ENCODE data around the gene MAP3K3. TPM values are rescaled to one million over a fixed set of nuclear protein-coding genes. Genes with fewer than 3 reads are reported as not detected.
A peak's percentile ranks its signal among the peaks of the same experiment; 100 is the strongest.

Gene MAP3K3
- total and polyA plus RNA-seq, 12 donors: 21.1 to 79.3 (median 47.1) TPM

GRCh38 chr17:63626551-63627180 is 4.4 kb downstream of the MAP3K3 start:
- Histone ChIP-seq H3K4me1 (peaks cover 6 to 84% (median 82%) of the 10 kb centered on the region in 9 donors), H3K27ac (peak overlapping the region in 5 of 10 donors; percentile 42 to 90 (median 60))
- intact Hi-C loops (cut with DNase I): loop anchor here in 4 of 10 donors (1.0 to 10.0 kb wide), 4 partner anchors 39 to 118 kb away; partner anchors contain the start of gene STRADA (in 1 of the 4)

GRCh38 chr17:63629627-63630026 is 7.4 kb downstream of the MAP3K3 start:
- 22 to 35% methylated on average over 1 of the region's 1 CpG for WGBS, 2 donors
- ATAC-seq (peak; percentile 20 to 83 (median 64)), DNase-seq (no peak)
- Histone ChIP-seq H3K9me3 (no peaks in the 10 kb centered on the region), H3K36me3 (peaks cover 0 to 43% (median 12%) of the 10 kb centered on the region in 9 donors), H3K27ac (peak overlapping the region in 8 of 10 donors; percentile 8 to 90 (median 63)), H3K4me1 (peaks cover 13 to 100% (median 87%) of the 10 kb centered on the region in 9 donors), H3K27me3 (no peaks in the 10 kb centered on the region), H3K4me3 (no peak overlapping the region)
- intact Hi-C loops (cut with DNase I): loop anchor here in 3 of 10 donors (10.0 kb wide), 3 partner anchors 45 to 115 kb away; partner anchors contain the start of gene STRADA (in 1 of the 3)
- no peak for TF ChIP-seq CTCF (IDR thresholded peaks at IDR 0.05)

More at GRCh38 chr17:63626551-63627180, 4.4 kb downstream of the MAP3K3 start:
- DNase-seq (no peak), ATAC-seq (no peak)
- no peaks in the 10 kb centered on the region for H3K27me3 ChIP-seq
- WGBS, 2 donors: 47 to 49% methylated on average over 4 of the region's 4 CpGs
- H3K36me3 ChIP-seq: peaks cover 0 to 15% (median 0%) of the 10 kb centered on the region in 9 donors
- no peak for TF ChIP-seq CTCF (IDR thresholded peaks at IDR 0.05)
- H3K9me3 ChIP-seq: no peaks in the 10 kb centered on the region
- H3K4me3 ChIP-seq: no peak overlapping the region

GRCh38 chr17:63631062-63631461 is 8.8 kb downstream of the MAP3K3 start:
- intact Hi-C loops (cut with DNase I): no loop called here
- peaks cover 0 to 57% (median 18%) of the 10 kb centered on the region in 9 donors for H3K36me3 ChIP-seq

GRCh38 chr17:63631626-63632025 is 9.4 kb downstream of the MAP3K3 start:
- no peak for TF ChIP-seq CTCF (IDR thresholded peaks at IDR 0.05)
- no peak for DNase-seq
- ATAC-seq: no peak
- Histone ChIP-seq H3K4me3 (no peak overlapping the region), H3K9me3 (no peaks in the 10 kb centered on the region), H3K27ac (peak overlapping the region in 7 of 10 donors; percentile 8 to 90 (median 62)), H3K27me3 (no peaks in the 10 kb centered on the region), H3K36me3 (peaks cover 0 to 63% (median 20%) of the 10 kb centered on the region in 9 donors), H3K4me1 (peaks cover 13 to 100% (median 87%) of the 10 kb centered on the region in 9 donors)
- intact Hi-C loops (cut with DNase I): no loop called here
- WGBS, 2 donors: 85 to 93% methylated on average over 1 of the region's 1 CpG

More at GRCh38 chr17:63631062-63631461, 8.8 kb downstream of the MAP3K3 start:
- H3K27ac ChIP-seq: peak overlapping the region in 7 of 10 donors; percentile 8 to 90 (median 62)
- ATAC-seq (no peak), DNase-seq (no peak)
- WGBS, 2 donors: 83 to 84% methylated on average over 3 of the region's 3 CpGs
- no peaks in the 10 kb centered on the region for H3K27me3 ChIP-seq
- peaks cover 13 to 100% (median 87%) of the 10 kb centered on the region in 9 donors for H3K4me1 ChIP-seq
- H3K4me3 ChIP-seq: no peak overlapping the region
- no peak for TF ChIP-seq CTCF (IDR thresholded peaks at IDR 0.05)
- no peaks in the 10 kb centered on the region for H3K9me3 ChIP-seq

Measured in heart right ventricle (tissue), 16 donors.